ENCODE measurements around the gene ZBTB37. TPM values are rescaled to one million over a fixed set of nuclear protein-coding genes. Genes with fewer than 3 reads are reported as not detected.
"Not testable (repeated sequence)": the region's sequence is repeated elsewhere in the genome, so short reads cannot be mapped to it uniquely, and the experiment has no call there.

The ZBTB37 gene
- total and polyA plus RNA-seq, 11 donors = 2.1 to 14.8 (median 7.8) TPM

GRCh38 chr1:173857363-173857917 lies 10.7 kb upstream of the ZBTB37 start:
- peaks cover 0 to 5% (median 0%) of the 10 kb centered on the region in 12 donors for H3K4me1 ChIP-seq
- H3K27ac ChIP-seq = no peak overlapping the region
- DNase-seq (no peak), ATAC-seq (no peak)
- WGBS, 4 donors = 73 to 77% (median 76%) methylated on average over 4 of the region's 4 CpGs
- H3K36me3 ChIP-seq = peaks cover 0 to 97% (median 73%) of the 10 kb centered on the region in 9 donors
- TF ChIP-seq, protein P1, sequence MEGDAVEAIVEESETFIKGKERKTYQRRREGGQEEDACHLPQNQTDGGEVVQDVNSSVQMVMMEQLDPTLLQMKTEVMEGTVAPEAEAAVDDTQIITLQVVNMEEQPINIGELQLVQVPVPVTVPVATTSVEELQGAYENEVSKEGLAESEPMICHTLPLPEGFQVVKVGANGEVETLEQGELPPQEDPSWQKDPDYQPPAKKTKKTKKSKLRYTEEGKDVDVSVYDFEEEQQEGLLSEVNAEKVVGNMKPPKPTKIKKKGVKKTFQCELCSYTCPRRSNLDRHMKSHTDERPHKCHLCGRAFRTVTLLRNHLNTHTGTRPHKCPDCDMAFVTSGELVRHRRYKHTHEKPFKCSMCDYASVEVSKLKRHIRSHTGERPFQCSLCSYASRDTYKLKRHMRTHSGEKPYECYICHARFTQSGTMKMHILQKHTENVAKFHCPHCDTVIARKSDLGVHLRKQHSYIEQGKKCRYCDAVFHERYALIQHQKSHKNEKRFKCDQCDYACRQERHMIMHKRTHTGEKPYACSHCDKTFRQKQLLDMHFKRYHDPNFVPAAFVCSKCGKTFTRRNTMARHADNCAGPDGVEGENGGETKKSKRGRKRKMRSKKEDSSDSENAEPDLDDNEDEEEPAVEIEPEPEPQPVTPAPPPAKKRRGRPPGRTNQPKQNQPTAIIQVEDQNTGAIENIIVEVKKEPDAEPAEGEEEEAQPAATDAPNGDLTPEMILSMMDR (IDR thresholded peaks at IDR 0.05) = no peak
- no peak for TF ChIP-seq POLR2A (IDR thresholded peaks at IDR 0.05)
- no peak overlapping the region for H3K4me3 ChIP-seq
- intact Hi-C loops (cut with DNase I) = no loop called here
- no peaks in the 10 kb centered on the region for H3K9me3 ChIP-seq
- no peaks in the 10 kb centered on the region for H3K27me3 ChIP-seq

DNA sequence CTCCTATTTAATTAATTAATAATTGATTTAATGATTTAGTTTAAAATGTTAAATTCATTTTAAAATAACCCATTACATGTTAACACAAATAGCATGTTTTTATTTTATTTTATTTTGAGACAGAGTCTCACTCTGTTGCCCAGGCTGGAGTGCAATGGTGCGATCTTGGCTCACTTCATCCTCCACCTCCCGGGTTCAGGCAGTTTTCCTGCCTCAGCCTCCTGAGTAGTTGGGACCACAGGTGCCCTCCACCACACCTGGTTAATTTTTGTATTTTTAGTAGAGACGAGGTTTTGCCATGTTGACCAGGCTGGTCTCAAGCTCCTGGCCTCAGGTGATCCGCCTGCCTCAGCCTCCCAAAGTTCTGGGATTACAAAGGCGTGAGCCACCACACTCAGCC lies 8.6 kb upstream of the ZBTB37 start:
- H3K27me3 ChIP-seq; H3K27ac ChIP-seq; ATAC-seq; DNase-seq; intact Hi-C loops (cut with DNase I); H3K9me3 ChIP-seq; H3K4me3 ChIP-seq; H3K4me1 ChIP-seq: not testable (repeated sequence)
- 95 to 98% (median 97%) methylated on average over 5 of the region's 5 CpGs for WGBS, 4 donors
- H3K36me3 ChIP-seq = peaks cover 0 to 98% (median 75%) of the 10 kb centered on the region in 9 donors

- TF ChIP-seq, protein P1 (IDR thresholded peaks at IDR 0.05) = no peak
- no peak for TF ChIP-seq POLR2A (IDR thresholded peaks at IDR 0.05)
- intact Hi-C loops (cut with DNase I) = loop anchor here in 1 of 10 donors (10.0 kb wide), 1 partner anchor 295 kb away; the partner anchor contains the start of gene RABGAP1L
- 87 to 97% (median 90%) methylated on average over 1 of the region's 1 CpG for WGBS, 4 donors
These were observed 8.1 kb upstream of the ZBTB37 start for GRCh38 chr1:173860065-173860464.

DNA sequence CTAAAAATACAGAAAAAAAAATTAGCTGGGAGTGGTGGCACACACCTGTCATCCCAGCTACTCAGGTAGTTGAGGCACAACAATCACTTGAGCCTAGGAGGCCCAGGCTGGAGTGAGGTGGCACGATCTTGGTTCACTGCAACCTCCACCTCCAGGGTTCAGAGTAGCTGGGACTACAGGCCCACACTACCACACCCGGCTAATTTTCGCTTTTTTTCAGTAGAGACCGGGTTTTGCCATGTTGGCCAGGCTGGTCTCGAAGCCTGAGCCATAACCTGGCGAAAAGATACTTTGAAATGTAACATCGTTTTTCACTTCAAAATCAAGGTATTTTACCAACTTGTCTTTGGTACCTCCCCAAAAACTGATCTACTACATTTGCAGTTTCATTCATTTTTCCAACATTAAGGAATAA lies 6.4 kb upstream of the ZBTB37 start:
- intact Hi-C loops (cut with DNase I) = loop anchor here in 1 of 10 donors (10.0 kb wide), 1 partner anchor 293 kb away; the partner anchor contains the start of gene RABGAP1L
- TF ChIP-seq, protein P1 (IDR thresholded peaks at IDR 0.05) = no peak
- TF ChIP-seq POLR2A (IDR thresholded peaks at IDR 0.05) = no peak
- no peak for DNase-seq
- Histone ChIP-seq H3K9me3 (no peaks in the 10 kb centered on the region), H3K4me3 (no peak overlapping the region), H3K36me3 (peaks cover 0 to 98% (median 77%) of the 10 kb centered on the region in 9 donors), H3K27ac (no peak overlapping the region), H3K4me1 (peaks cover 5 to 32% (median 16%) of the 10 kb centered on the region in 12 donors), H3K27me3 (no peaks in the 10 kb centered on the region)
- ATAC-seq = peak in 2 of 4 donors; percentile 10 to 27
- WGBS, 4 donors = 94 to 96% (median 96%) methylated on average over 7 of the region's 7 CpGs

More at GRCh38 chr1:173860065-173860464, 8.1 kb upstream of the ZBTB37 start:
- DNase-seq (no peak), ATAC-seq (no peak)
- Histone ChIP-seq H3K27me3 (no peaks in the 10 kb centered on the region), H3K9me3 (no peaks in the 10 kb centered on the region), H3K36me3 (peaks cover 0 to 98% (median 76%) of the 10 kb centered on the region in 9 donors), H3K27ac (no peak overlapping the region), H3K4me1 (peaks cover 0 to 15% (median 3%) of the 10 kb centered on the region in 12 donors), H3K4me3 (no peak overlapping the region)

GRCh38 chr1:173862146-173862768 lies 5.9 kb upstream of the ZBTB37 start:
- H3K9me3 ChIP-seq, H3K27me3 ChIP-seq, ATAC-seq, DNase-seq, H3K27ac ChIP-seq, H3K4me3 ChIP-seq: not testable (repeated sequence)
- H3K4me1 ChIP-seq = peaks cover 8 to 37% (median 21%) of the 10 kb centered on the region in 12 donors
- 85 to 91% (median 87%) methylated on average over 11 to 13 of the region's 13 CpGs for WGBS, 4 donors
- H3K36me3 ChIP-seq = peaks cover 0 to 95% (median 76%) of the 10 kb centered on the region in 9 donors
- intact Hi-C loops (cut with DNase I) = loop anchor here in 1 of 10 donors (10.0 kb wide), 1 partner anchor 293 kb away; the partner anchor contains the start of gene RABGAP1L

All from heart left ventricle (tissue), 16 donors.